IPS DF 19.7 (cell line): ENCODE results near the gene PUDP.
"Not testable (repeated sequence)": the region's sequence is repeated elsewhere in the genome, so short reads cannot be mapped to it uniquely, and the experiment has no call there.

Source experiments
- DNase-seq: peaks from one replicate; pipeline ENCODE4 v3.0.0-alpha.2; 2013; ENCODE audit warnings: low read depth, low spot score

Gene PUDP

DNA sequence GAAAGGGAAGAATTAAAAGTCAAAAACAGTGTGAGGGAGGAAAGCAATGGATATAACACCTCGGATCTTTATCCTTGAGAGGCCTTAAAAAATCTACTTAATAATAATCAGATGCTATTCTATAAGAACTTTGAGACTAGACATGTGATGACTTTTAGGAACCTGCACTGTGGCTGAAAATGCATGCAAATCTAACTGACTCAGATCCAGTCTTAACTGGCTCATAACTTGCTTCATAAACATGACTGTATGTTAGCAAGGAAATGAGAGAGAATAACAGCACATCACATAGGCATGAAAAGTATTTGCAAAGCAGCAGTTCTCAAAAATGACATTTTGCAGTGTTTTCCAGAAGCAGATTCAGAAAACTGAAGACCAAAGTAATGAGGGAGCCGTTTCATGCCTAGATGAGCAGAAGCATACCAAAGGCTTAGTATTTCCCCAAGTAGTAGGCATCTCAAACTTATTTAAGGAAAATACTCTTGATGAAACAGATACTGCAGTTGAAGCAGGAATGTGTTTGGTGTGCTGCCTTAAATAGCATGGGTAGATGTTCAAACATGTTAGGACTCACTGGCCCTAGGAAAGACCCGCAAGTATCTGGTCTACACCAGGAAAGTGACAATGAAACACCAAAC is 104.0 kb downstream of the PUDP start:
- not testable (repeated sequence) for DNase-seq

GRCh38 chrX:7028246-7028645 is 119.7 kb downstream of the PUDP start:
- DNase-seq: no peak

DNA sequence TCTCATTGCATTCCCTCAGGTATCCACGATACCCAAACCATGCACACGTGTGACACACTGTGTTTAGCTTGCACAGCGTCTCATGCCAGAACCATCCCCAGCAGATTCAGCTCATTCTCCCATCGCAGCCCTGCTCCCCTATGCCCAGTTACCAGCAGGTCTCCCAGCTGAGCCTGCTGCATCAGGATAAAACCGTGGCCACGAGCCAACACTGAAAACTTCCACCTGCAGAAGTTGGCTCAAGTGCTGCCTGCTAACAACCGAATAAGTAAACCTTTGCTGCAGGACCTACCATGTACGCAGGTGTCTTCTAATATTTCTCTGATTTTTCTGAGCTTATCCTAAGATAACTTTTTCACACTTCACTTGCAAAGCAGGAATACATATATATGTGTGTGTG is 120.9 kb downstream of the PUDP start:
- no peak for DNase-seq

GRCh38 chrX:7026365-7026764 is 121.6 kb downstream of the PUDP start:
- not testable (repeated sequence) for DNase-seq

DNA sequence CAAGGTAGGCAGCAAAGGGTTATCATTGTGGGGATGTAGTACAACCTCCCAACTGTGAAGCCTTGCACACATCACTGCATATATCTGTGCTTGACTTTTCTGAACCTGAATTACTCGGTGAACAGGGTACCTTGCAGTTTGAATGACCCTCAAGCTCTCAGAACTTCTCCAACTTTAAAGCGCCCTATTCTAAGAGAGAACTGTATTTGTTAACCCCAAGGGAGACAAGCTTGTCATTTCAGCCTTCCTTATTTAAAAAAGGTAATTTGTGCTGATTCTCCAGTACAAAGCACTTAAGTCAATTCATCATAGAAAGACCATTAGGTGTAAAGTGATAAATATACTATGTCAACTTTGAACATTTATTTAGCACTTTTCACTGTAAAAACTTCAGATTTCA is 122.5 kb downstream of the PUDP start:
- DNase-seq: no peak

DNA sequence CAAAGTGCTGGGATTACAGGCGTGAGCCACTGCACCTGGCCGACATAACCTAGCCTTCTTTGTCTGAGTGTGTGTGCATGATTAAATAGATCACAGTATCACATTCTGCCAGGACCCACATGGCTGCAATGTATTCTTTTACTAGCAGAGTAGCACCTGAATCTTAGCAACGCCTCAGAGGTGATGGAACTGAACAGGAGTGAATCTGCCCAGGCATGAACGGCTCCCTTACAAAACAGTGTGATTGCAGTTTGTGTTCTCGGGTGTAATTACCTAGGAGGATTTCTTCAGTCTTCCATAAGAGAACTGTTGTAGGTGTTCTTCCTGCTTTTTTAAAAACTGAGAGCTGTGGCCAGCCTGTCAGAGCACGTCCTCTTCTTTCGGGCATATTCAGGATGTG is 123.1 kb downstream of the PUDP start:
- no peak for DNase-seq

GRCh38 chrX:7022996-7023395 is 125.0 kb downstream of the PUDP start:
- DNase-seq: not testable (repeated sequence)

DNA sequence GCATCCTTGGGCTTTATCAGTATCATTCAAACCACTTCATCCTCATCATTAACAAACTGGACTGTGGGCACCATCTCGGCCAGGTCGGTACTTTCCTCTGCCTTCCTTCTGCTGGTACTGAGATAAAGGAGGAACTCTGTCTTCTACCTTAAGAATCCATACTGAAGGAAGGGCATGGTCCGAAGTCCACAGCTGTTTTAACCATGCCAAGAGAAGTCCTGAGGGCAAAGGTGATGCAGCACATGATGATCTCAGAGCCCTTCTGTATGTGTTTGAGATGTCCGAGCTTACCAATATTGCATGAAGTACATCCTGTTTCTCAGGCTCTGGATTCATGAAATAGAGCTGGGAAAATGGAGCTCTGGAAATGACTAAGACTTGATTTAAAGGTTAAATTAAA is 126.0 kb downstream of the PUDP start:
- no peak for DNase-seq

DNA sequence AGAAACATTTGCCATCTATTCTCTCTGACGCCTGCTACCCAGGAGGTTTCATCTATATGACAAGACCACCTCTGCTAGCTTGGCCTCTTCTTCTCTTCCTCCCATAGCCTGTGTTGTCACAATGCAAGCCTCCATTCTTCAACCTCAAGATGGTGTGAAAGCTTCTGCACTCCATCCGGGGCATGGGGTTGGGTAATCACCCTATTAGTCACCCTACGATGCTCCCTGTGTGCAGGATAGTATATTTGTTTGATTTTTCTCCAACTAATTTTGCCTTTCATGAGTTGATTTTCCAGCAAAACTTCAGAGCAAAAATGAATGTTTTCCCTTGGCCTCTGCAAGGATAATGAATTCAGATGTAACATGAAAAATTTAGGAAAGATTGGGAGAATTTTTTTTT is 128.4 kb downstream of the PUDP start:
- no peak for DNase-seq

GRCh38 chrX:7012262-7012834 is 135.6 kb downstream of the PUDP start:
- not testable (repeated sequence) for DNase-seq

DNA sequence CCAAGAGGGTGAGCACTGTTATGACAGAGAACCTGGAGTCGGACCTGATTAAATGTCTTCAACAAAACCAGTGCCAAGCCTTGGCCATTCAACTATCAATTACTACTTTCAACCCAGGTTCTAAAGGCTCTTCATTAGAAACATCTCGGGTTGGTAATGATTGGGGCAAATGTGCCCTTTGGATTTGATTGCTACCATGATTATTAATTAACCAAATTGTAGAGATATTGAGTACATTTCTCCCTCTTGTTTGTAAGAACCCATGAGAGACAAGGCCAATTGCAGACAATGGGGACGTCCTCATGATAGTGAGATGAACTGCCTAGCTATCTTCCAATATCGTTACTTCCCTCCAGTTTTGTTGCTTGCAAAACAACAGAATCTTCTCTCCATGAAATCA is 137.1 kb downstream of the PUDP start:
- DNase-seq: not testable (repeated sequence)

- not testable (repeated sequence) for DNase-seq
These were observed 140.6 kb downstream of the PUDP start for GRCh38 chrX:7007328-7007727.
